HG03196 (cell line): Measurements from ENCODE around the gene NDUFB10.
"Not testable (repeated sequence)": the region's sequence is repeated elsewhere in the genome, so short reads cannot be mapped to it uniquely, and the experiment has no call there.

Source experiments
- ATAC-seq: cut with Tn5 transposase; IDR thresholded peaks from one replicate; pipeline ENCODE4 v1.9.1; 2021; ENCODE audit not compliant: unreplicated experiment

The NDUFB10 gene

GRCh38 chr16:1945559-1946391 lies 13.6 kb upstream of the NDUFB10 start:
- ATAC-seq: no peak

- no peak for ATAC-seq
Measured at GRCh38 chr16:1946495-1947368, 12.6 kb upstream of the NDUFB10 start.

GRCh38 chr16:1947369-1947670 lies 12.0 kb upstream of the NDUFB10 start:
- no peak for ATAC-seq

GRCh38 chr16:1949507-1949906 lies 9.8 kb upstream of the NDUFB10 start:
- no peak for ATAC-seq

GRCh38 chr16:1950047-1950446 lies 9.3 kb upstream of the NDUFB10 start:
- no peak for ATAC-seq

GRCh38 chr16:1950559-1950958 lies 8.8 kb upstream of the NDUFB10 start:
- no peak for ATAC-seq

- no peak for ATAC-seq
Measured at GRCh38 chr16:1953734-1954133, 5.6 kb upstream of the NDUFB10 start.

GRCh38 chr16:1957434-1958142 lies 1.8 kb upstream of the NDUFB10 start:
- ATAC-seq: not testable (repeated sequence)

GRCh38 chr16:1958143-1958491 lies 1.2 kb upstream of the NDUFB10 start:
- ATAC-seq: not testable (repeated sequence)

GRCh38 chr16:1958715-1959268 lies 546 bp upstream of the NDUFB10 start:
- no peak for ATAC-seq

GRCh38 chr16:1960665-1961630 lies 1.6 kb downstream of the NDUFB10 start:
- ATAC-seq: no peak

- no peak for ATAC-seq
Measured at GRCh38 chr16:1961651-1962067, 2.3 kb downstream of the NDUFB10 start.

GRCh38 chr16:1962161-1963153 lies 3.1 kb downstream of the NDUFB10 start:
- ATAC-seq: not testable (repeated sequence)

- ATAC-seq: no peak
Measured at GRCh38 chr16:1963806-1964505, 4.6 kb downstream of the NDUFB10 start.

GRCh38 chr16:1964506-1965395 lies 5.4 kb downstream of the NDUFB10 start, which contains the start of gene RPS2:
TSS of gene RPS2 (minus strand) at chr16:1964826. CDS start at chr16:1964625, 201 bp downstream.
- peak; percentile 74 for ATAC-seq

GRCh38 chr16:1965396-1966001 lies 6.2 kb downstream of the NDUFB10 start:
- no peak for ATAC-seq

GRCh38 chr16:1966460-1966859 lies 7.1 kb downstream of the NDUFB10 start, which contains the start of gene RNF151:
TSS of gene RNF151 (plus strand) at chr16:1966856. CDS start at chr16:1966882, 26 bp downstream.
- ATAC-seq: no peak
